ENCODE data around the gene RAPGEF4.

Gene RAPGEF4

DNA sequence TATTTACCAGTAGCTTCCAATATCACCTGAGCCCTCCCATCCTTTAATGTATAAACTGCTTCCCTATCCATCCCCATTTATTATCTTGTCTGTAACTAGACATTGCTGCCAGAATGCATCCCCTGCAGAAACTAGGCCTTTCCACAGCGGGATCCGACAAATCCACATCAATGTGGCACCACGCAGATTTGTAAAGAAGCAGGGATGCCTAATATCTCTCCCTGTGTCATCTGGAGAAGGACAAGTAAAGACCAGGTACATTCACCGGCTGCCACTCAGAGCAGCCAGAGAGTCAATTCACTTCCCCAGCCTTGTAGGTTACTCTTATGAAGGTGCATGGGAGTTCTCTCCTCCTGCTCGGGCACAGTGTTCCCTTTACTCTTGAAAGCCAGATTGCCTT lies 241.2 kb downstream of the RAPGEF4 start:
- TF ChIP-seq, protein P1, sequence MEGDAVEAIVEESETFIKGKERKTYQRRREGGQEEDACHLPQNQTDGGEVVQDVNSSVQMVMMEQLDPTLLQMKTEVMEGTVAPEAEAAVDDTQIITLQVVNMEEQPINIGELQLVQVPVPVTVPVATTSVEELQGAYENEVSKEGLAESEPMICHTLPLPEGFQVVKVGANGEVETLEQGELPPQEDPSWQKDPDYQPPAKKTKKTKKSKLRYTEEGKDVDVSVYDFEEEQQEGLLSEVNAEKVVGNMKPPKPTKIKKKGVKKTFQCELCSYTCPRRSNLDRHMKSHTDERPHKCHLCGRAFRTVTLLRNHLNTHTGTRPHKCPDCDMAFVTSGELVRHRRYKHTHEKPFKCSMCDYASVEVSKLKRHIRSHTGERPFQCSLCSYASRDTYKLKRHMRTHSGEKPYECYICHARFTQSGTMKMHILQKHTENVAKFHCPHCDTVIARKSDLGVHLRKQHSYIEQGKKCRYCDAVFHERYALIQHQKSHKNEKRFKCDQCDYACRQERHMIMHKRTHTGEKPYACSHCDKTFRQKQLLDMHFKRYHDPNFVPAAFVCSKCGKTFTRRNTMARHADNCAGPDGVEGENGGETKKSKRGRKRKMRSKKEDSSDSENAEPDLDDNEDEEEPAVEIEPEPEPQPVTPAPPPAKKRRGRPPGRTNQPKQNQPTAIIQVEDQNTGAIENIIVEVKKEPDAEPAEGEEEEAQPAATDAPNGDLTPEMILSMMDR (IDR thresholded peaks at IDR 0.05; ENCODE audit: low read depth, low read length), result no peak
- no peak for DNase-seq (ENCODE audit: extremely low read depth, low read depth)

DNA sequence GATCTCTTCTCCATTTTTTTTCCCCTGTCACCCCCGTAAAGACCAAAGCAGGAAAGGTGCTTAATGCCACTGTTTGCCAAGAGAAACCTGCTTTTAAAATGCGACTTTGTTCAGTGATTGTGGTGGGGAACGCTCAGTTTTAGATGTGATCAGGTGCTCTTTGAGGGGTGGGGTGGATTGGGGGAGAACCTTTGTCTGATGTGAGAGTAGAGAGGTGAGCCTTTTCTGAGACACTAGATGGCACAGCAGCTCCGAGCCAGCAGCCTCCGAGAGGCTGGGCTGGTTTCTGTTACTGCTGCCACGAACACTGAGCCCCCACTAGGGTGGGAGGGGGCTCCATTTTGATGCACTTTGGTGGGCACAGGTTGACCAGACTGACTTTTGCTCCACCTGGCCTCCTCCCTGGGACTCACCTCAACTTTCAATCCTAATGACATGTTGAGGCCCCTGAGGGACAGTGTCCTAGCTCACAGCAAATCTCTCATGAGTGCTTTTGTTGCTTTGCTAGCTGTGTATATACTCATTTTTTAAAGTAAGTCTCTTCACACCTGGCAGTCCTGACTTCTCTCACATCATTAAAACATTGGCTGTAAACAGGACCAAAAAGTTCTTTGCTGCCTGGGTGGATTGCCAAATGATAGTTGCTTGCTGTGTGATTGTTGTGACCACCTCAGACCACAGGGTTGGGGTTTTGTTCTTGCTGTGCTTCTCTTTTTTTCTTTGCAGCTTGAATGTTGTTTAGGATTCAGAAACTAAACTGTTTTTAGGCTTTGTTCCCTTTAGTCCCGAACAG lies 241.8 kb downstream of the RAPGEF4 start:
- DNase-seq (ENCODE audit: extremely low read depth, low read depth), result no peak
- TF ChIP-seq, protein P1 (IDR thresholded peaks at IDR 0.05; ENCODE audit: low read depth, low read length), result no peak; the same call in 1 of the 2 replicates

DNA sequence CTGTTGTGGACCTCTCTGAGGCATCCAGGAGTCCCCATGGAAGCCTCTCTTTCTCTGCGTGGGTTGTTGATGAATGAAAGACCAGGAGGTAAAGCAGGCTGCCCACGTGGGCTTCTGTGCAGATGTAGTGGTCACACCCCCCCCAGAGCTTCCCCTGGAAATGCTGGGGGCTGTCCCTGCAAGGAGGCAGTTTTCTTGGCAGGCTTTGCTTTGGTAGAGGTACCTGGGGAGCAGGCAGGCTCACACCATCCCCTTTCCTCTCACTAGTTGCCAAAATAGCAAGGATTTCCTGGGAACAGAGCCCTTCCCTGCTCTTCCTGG lies 242.4 kb downstream of the RAPGEF4 start:
- DNase-seq (ENCODE audit: extremely low read depth, low read depth), result no peak
- TF ChIP-seq, protein P1 (IDR thresholded peaks at IDR 0.05; ENCODE audit: low read depth, low read length), result no peak

DNA sequence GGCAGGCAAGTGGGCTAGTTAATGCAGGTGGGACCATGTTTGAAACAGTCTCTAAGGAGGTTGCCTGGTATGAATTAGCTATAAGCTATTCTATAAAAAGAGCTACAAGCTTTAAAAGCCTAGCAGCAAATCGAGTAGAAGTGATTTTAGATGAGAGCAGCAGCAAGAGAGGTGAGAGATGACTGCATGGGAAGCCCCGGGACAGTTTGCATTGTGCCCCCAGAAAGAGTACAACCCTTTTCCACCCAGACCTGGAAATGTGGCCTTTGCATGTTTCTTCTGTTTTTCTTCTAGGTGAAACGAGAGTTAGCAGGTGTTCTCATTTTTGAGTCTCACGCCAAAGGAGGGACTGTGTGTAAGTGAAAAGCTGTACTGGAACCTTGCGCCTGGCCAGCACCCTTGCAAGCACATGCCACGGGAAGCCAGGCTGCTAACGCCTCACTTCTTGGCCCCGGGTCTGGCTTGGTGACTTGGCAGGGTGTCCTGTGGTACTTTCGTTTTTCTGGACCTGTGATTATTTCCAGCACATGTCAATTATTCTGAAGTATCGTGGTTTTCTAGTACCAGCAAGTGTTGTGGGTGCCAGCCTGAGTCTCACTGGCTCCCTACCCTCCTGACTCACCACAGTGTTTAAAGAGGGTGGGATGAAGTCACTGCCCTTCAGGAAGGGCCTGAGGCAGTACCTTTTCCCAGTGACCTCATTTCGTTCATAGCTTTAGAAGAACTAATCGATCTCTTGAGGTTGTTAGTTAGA lies 249.7 kb downstream of the RAPGEF4 start:
- DNase-seq (ENCODE audit: extremely low read depth, low read depth), result no peak
- TF ChIP-seq, protein P1 (IDR thresholded peaks at IDR 0.05; ENCODE audit: low read depth, low read length), result no peak

DNA sequence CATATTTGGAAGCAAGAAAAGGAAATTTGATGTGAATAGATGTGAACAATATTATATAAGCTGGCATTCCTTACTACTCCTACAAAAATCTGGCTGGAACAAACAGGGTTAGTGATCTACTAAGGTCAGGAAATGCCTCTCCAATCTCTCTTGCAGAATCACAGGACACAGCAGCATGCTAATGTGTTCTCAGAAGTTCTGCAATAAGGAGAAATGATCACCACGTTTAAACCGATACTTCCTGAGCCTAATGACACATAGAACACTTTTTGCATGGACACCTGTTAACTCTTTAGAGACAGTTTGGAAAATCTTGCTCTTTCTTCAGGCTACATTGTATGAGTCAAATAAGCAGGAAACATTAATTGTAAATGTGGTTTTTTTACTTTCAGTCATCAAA lies 250.4 kb downstream of the RAPGEF4 start:
- TF ChIP-seq, protein P1 (IDR thresholded peaks at IDR 0.05; ENCODE audit: low read depth, low read length), result no peak
- no peak for DNase-seq (ENCODE audit: extremely low read depth, low read depth)

DNA sequence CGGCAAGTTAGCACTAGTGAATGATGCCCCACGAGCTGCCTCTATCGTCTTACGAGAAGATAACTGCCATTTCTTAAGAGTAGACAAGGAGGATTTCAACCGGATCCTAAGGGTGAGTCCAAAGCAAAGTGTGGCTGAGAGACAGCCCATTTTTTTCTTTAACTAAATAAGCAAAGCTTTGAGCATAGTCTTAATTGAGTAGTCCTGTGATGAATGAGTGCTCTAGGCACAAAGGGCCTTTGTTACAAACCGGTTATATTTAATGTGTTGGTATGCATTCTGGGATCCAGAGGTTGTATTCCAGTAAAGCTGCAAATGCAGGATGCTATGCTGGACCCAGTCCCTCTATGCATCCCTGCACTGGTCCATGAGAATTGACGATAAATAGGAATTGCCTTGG lies 253.1 kb downstream of the RAPGEF4 start:
- no peak for DNase-seq (ENCODE audit: extremely low read depth, low read depth)
- TF ChIP-seq, protein P1 (IDR thresholded peaks at IDR 0.05; ENCODE audit: low read depth, low read length), result no peak

DNA sequence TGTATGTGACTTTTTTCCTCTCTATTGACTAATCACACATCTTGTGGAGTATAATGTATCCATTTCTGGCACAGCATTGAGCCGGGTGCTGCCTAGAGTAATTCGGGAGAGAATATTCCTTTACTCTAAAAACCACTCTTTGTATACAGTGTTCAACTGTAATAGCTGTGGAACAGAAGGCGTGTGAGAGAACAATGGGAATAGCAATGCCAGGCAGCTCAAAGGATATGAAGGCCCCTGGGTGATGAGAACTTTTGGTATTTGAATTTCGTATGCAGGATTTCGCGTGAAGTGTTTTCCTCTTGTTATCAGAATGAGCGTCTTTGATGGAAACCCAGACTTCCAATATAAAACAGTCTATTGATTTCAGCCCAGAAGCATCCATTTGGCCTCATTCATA lies 255.4 kb downstream of the RAPGEF4 start:
- no peak for DNase-seq (ENCODE audit: extremely low read depth, low read depth)
- TF ChIP-seq, protein P1 (IDR thresholded peaks at IDR 0.05; ENCODE audit: low read depth, low read length), result no peak

All from AG09319 (cell line).